HepG2 (cell line): ENCODE results near the gene CAST. TPM values are rescaled to one million over a fixed set of nuclear protein-coding genes. Genes with fewer than 3 reads are reported as not detected.

Source experiments
- CBX5 ChIP-seq: sonication (generic); formaldehyde crosslinking; IDR thresholded peaks from 2 replicates; pipeline ENCODE4 v1.4.0; 2020; ENCODE audit warnings: missing genetic modification reagents, borderline replicate concordance
- CCDC6 ChIP-seq: sonication (generic); formaldehyde crosslinking; IDR thresholded peaks from 2 replicates; pipeline ENCODE4 v1.8.1; 2022; ENCODE audit warnings: mild to moderate bottlenecking, missing genetic modification reagents, moderate library complexity
- GLI4 ChIP-seq: sonication (generic); formaldehyde crosslinking; IDR thresholded peaks from 2 replicates; pipeline ENCODE4 v1.5.1; 2020; ENCODE audit warnings: missing genetic modification reagents, mild to moderate bottlenecking, moderate library complexity, borderline replicate concordance
- HCFC1 ChIP-seq: fragments of 150-350 bp; IDR thresholded peaks from 2 replicates; pipeline ENCODE4 v1.6.1; 2014; ENCODE audit warnings: low read depth, low read length
- NCOA2 ChIP-seq: sonication (generic); formaldehyde crosslinking; IDR thresholded peaks from 2 replicates; pipeline ENCODE4 v1.8.0; 2022; ENCODE audit warnings: inconsistent platforms
- RNF2 ChIP-seq: fragments of 450-650 bp; conservative IDR thresholded peaks from 2 replicates; pipeline ENCODE4 v1.6.1; 2016; ENCODE audit warnings: low read depth
- SOX6 ChIP-seq, 2 experiments: fragments of 450-650 bp in 1 of 2; sonication (generic) in 1 of 2; formaldehyde crosslinking in 1 of 2; IDR thresholded peaks; 2 replicates each; pipeline versions ENCODE4 v1.4.0 to v1.6.1; 2017 to 2020; ENCODE audit warnings: antibody characterized with exemption in 1 of 2, mild to moderate bottlenecking in 1 of 2, missing genetic modification reagents in 1 of 2
- ZNF264 ChIP-seq: sonication (generic); formaldehyde crosslinking; IDR thresholded peaks from 2 replicates; pipeline ENCODE4 v1.4.0; 2020; ENCODE audit warnings: missing genetic modification reagents
- ZNF382 ChIP-seq: sonication (generic); formaldehyde crosslinking; IDR thresholded peaks from 2 replicates; pipeline ENCODE4 v1.5.0; 2020; ENCODE audit warnings: missing genetic modification reagents, mild to moderate bottlenecking, borderline replicate concordance
- ZNF614 ChIP-seq: IDR thresholded peaks from 2 replicates; pipeline ENCODE4 v1.6.1; 2018; ENCODE audit warnings: missing biosample characterization, missing genetic modification reagents, inconsistent platforms, borderline replicate concordance
- ZNF7 ChIP-seq: IDR thresholded peaks from 2 replicates; pipeline ENCODE4 v1.6.1; 2016; ENCODE audit warnings: missing biosample characterization, missing genetic modification reagents
- ZNF709 ChIP-seq: sonication (generic); formaldehyde crosslinking; IDR thresholded peaks from 2 replicates; pipeline ENCODE4 v1.5.0; 2020; ENCODE audit warnings: mild to moderate bottlenecking, missing genetic modification reagents
- ZNF792 ChIP-seq: IDR thresholded peaks from 2 replicates; pipeline ENCODE4 v1.6.1; 2016
- polyA plus RNA-seq, 8 experiments: library from polyadenylated mRNA; depleted of rRNA in 3 of 8; stranded (reverse) in 7 of 8; unstranded in 1 of 8; fragments of >200 nt; fragmentation: Illumina TruSeq in 4 of 8; extraction: Trizol in 4 of 8; gene quantifications; 2 replicates each; pipeline versions ENCODE4 v1.2.1 to v1.2.3, GENCODE V29; 2011 to 2016; ENCODE audit warnings: low read depth in 4 of 8, missing spikeins in 1 of 8, mixed read lengths in 1 of 8; ENCODE audit not compliant: insufficient read depth in 1 of 8
- total RNA-seq, 5 experiments: library from RNA; depleted of rRNA; stranded (reverse); fragments of >200 nt; fragmentation: Illumina TruSeq; extraction: Trizol; gene quantifications; 2 replicates each; pipeline ENCODE4 v1.2.3, GENCODE V29; 2016; ENCODE audit warnings: low read depth in 1 of 5
- TF ChIP-seq, protein P1 (sequence below): sonication (generic); formaldehyde crosslinking; IDR thresholded peaks from 2 replicates; pipeline ENCODE4 v1.4.0; 2020; ENCODE audit warnings: missing genetic modification reagents
- TF ChIP-seq, protein P2 (sequence below): sonication (generic); formaldehyde crosslinking; IDR thresholded peaks from 2 replicates; pipeline ENCODE4 v1.8.0; 2022; ENCODE audit warnings: mild to moderate bottlenecking, missing genetic modification reagents
- TF ChIP-seq, protein P3 (sequence below): sonication (generic); formaldehyde crosslinking; IDR thresholded peaks from 2 replicates; pipeline ENCODE4 v1.5.0; 2020; ENCODE audit warnings: mild to moderate bottlenecking, missing genetic modification reagents
- TF ChIP-seq, protein P4 (sequence below): sonication (generic); formaldehyde crosslinking; IDR thresholded peaks from 2 replicates; pipeline ENCODE4 v1.4.0; 2020; ENCODE audit warnings: missing genetic modification reagents

CAST gene
- total and polyA plus RNA-seq, 2 of the 13 experiments (the other 11 are each of a cell fraction or from before 2014, with no cell fraction given): 42.1 to 67.6 TPM

DNA sequence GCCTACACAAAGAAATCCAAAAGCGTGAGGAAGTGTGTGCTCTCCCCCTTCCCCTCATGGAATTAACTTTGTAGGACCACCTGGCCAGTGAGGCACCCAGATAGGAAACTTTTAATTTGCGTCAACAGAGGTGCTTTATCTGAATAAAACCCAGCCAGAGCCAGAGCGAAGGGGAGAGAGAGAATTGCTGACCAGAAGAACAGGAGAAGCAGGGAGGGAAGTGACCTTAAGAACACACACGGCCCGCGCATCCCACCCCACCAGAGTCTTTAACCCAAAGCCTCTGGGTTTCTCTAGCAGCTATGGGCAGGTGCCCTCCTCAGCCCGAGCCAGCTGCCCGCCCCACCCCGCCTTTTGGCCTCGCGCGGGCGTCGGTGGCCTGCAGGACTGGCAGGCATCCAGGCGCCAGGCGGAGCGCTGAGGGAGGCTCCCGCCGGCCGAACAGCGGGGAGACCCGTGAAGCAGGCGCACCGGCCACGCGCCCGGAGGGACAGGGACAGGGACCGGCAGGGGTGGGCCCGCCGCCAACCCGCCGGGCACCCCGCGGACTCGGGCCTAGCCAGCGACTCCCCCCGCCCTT is 145.0 kb downstream of the CAST start (continued):
- TF ChIP-seq, protein P1, sequence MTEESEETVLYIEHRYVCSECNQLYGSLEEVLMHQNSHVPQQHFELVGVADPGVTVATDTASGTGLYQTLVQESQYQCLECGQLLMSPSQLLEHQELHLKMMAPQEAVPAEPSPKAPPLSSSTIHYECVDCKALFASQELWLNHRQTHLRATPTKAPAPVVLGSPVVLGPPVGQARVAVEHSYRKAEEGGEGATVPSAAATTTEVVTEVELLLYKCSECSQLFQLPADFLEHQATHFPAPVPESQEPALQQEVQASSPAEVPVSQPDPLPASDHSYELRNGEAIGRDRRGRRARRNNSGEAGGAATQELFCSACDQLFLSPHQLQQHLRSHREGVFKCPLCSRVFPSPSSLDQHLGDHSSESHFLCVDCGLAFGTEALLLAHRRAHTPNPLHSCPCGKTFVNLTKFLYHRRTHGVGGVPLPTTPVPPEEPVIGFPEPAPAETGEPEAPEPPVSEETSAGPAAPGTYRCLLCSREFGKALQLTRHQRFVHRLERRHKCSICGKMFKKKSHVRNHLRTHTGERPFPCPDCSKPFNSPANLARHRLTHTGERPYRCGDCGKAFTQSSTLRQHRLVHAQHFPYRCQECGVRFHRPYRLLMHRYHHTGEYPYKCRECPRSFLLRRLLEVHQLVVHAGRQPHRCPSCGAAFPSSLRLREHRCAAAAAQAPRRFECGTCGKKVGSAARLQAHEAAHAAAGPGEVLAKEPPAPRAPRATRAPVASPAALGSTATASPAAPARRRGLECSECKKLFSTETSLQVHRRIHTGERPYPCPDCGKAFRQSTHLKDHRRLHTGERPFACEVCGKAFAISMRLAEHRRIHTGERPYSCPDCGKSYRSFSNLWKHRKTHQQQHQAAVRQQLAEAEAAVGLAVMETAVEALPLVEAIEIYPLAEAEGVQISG (CRISPR knock-in tag): peak; percentile 70; the same call in 1 of the 2 replicates
- TF ChIP-seq, protein P2, sequence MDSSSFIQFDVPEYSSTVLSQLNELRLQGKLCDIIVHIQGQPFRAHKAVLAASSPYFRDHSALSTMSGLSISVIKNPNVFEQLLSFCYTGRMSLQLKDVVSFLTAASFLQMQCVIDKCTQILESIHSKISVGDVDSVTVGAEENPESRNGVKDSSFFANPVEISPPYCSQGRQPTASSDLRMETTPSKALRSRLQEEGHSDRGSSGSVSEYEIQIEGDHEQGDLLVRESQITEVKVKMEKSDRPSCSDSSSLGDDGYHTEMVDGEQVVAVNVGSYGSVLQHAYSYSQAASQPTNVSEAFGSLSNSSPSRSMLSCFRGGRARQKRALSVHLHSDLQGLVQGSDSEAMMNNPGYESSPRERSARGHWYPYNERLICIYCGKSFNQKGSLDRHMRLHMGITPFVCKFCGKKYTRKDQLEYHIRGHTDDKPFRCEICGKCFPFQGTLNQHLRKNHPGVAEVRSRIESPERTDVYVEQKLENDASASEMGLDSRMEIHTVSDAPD: no peak
- TF ChIP-seq ZNF614 (CRISPR knock-in tag) (no peak; the same call in 1 of the 2 replicates), ZNF7 (0 out of 2 replicates have a peak, but pooled peaks have one; percentile 11), GLI4 (CRISPR knock-in tag) (peak; percentile 78; the same call in 1 of the 2 replicates), SOX6 (IDR thresholded peaks at IDR 0.05) (no peak), SOX6 (CRISPR knock-in tag; IDR thresholded peaks at IDR 0.05) (no peak), ZNF382 (CRISPR knock-in tag) (no peak), CBX5 (CRISPR knock-in tag) (no peak), NCOA2 (CRISPR knock-in tag) (0 out of 2 replicates have a peak, but pooled peaks have one; percentile 27), ZNF792 (CRISPR knock-in tag) (no peak), HCFC1 (no peak), ZNF709 (no peak; the same call in none of the 2 replicates), ZNF264 (CRISPR knock-in tag) (no peak; the same call in 1 of the 2 replicates), CCDC6 (0 out of 2 replicates have a peak, but pooled peaks have one; percentile 16), RNF2 (no peak)
- TF ChIP-seq, protein P3, sequence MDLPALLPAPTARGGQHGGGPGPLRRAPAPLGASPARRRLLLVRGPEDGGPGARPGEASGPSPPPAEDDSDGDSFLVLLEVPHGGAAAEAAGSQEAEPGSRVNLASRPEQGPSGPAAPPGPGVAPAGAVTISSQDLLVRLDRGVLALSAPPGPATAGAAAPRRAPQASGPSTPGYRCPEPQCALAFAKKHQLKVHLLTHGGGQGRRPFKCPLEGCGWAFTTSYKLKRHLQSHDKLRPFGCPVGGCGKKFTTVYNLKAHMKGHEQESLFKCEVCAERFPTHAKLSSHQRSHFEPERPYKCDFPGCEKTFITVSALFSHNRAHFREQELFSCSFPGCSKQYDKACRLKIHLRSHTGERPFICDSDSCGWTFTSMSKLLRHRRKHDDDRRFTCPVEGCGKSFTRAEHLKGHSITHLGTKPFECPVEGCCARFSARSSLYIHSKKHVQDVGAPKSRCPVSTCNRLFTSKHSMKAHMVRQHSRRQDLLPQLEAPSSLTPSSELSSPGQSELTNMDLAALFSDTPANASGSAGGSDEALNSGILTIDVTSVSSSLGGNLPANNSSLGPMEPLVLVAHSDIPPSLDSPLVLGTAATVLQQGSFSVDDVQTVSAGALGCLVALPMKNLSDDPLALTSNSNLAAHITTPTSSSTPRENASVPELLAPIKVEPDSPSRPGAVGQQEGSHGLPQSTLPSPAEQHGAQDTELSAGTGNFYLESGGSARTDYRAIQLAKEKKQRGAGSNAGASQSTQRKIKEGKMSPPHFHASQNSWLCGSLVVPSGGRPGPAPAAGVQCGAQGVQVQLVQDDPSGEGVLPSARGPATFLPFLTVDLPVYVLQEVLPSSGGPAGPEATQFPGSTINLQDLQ: 0 out of 2 replicates have a peak, but pooled peaks have one; percentile 11
- TF ChIP-seq, protein P4, sequence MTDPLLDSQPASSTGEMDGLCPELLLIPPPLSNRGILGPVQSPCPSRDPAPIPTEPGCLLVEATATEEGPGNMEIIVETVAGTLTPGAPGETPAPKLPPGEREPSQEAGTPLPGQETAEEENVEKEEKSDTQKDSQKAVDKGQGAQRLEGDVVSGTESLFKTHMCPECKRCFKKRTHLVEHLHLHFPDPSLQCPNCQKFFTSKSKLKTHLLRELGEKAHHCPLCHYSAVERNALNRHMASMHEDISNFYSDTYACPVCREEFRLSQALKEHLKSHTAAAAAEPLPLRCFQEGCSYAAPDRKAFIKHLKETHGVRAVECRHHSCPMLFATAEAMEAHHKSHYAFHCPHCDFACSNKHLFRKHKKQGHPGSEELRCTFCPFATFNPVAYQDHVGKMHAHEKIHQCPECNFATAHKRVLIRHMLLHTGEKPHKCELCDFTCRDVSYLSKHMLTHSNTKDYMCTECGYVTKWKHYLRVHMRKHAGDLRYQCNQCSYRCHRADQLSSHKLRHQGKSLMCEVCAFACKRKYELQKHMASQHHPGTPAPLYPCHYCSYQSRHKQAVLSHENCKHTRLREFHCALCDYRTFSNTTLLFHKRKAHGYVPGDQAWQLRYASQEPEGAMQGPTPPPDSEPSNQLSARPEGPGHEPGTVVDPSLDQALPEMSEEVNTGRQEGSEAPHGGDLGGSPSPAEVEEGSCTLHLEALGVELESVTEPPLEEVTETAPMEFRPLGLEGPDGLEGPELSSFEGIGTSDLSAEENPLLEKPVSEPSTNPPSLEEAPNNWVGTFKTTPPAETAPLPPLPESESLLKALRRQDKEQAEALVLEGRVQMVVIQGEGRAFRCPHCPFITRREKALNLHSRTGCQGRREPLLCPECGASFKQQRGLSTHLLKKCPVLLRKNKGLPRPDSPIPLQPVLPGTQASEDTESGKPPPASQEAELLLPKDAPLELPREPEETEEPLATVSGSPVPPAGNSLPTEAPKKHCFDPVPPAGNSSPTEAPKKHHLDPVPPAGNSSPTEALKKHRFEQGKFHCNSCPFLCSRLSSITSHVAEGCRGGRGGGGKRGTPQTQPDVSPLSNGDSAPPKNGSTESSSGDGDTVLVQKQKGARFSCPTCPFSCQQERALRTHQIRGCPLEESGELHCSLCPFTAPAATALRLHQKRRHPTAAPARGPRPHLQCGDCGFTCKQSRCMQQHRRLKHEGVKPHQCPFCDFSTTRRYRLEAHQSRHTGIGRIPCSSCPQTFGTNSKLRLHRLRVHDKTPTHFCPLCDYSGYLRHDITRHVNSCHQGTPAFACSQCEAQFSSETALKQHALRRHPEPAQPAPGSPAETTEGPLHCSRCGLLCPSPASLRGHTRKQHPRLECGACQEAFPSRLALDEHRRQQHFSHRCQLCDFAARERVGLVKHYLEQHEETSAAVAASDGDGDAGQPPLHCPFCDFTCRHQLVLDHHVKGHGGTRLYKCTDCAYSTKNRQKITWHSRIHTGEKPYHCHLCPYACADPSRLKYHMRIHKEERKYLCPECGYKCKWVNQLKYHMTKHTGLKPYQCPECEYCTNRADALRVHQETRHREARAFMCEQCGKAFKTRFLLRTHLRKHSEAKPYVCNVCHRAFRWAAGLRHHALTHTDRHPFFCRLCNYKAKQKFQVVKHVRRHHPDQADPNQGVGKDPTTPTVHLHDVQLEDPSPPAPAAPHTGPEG: peak; percentile 86
